OCI-LY1 (cell line): Measurements from ENCODE around the gene GRK5.
"Not testable (repeated sequence)": the region's sequence is repeated elsewhere in the genome, so short reads cannot be mapped to it uniquely, and the experiment has no call there.

ENCODE experiments used
- H2AFZ ChIP-seq: fragments of 200-600 bp; sonication (generic), shearing (Covaris generic); 2 replicates; pipeline ENCODE4 v1.6.0; 2014; ENCODE audit warnings: antibody characterized with exemption, mild to moderate bottlenecking, low read length
- H3F3A ChIP-seq: fragments of 200-600 bp; sonication (generic), shearing (Covaris generic); 2 replicates; pipeline ENCODE4 v1.6.0; 2014; ENCODE audit warnings: mild to moderate bottlenecking, antibody characterized with exemption, low read length, moderate library complexity; ENCODE audit not compliant: insufficient read depth
- H3K27ac ChIP-seq: fragments of 200-600 bp; sonication (generic); 2 replicates; pipeline ENCODE4 v1.5.1; 2014; ENCODE audit warnings: low read length, mixed run types, mild to moderate bottlenecking, low read depth; ENCODE audit not compliant: poor library complexity, severe bottlenecking
- H3K27me3 ChIP-seq: fragments of 200-600 bp; sonication (generic); 2 replicates; pipeline ENCODE4 v1.6.0; 2014; ENCODE audit warnings: antibody characterized with exemption, mild to moderate bottlenecking, low read length, moderate library complexity; ENCODE audit not compliant: insufficient read depth
- H3K36me3 ChIP-seq: fragments of 200-600 bp; sonication (generic); 2 replicates; pipeline ENCODE4 v1.6.1; 2014; ENCODE audit warnings: mild to moderate bottlenecking, antibody characterized with exemption, low read length, moderate library complexity, mixed read lengths; ENCODE audit not compliant: insufficient read depth
- H3K4me1 ChIP-seq: fragments of 200-600 bp; sonication (generic); 2 replicates; pipeline ENCODE4 v1.5.1; 2014; ENCODE audit warnings: mild to moderate bottlenecking, low read length, moderate library complexity; ENCODE audit not compliant: insufficient read depth, severe bottlenecking
- H3K4me2 ChIP-seq: fragments of 200-600 bp; sonication (generic), shearing (Covaris generic); 2 replicates; pipeline ENCODE4 v1.6.1; 2014; ENCODE audit warnings: low read length
- H3K4me3 ChIP-seq: fragments of 200-600 bp; sonication (generic); 2 replicates; pipeline ENCODE4 v1.5.1; 2014; ENCODE audit warnings: low read length, low read depth, mild to moderate bottlenecking, mixed read lengths; ENCODE audit not compliant: poor library complexity, severe bottlenecking
- H3K79me2 ChIP-seq: fragments of 200-600 bp; shearing (Covaris generic); 2 replicates; pipeline ENCODE4 v1.6.1; 2016; ENCODE audit warnings: mixed run types, low read length, mixed read lengths; ENCODE audit not compliant: insufficient read depth
- H3K9ac ChIP-seq: fragments of 200-600 bp; sonication (generic), shearing (Covaris generic); 2 replicates; pipeline ENCODE4 v1.6.1; 2014; ENCODE audit warnings: mild to moderate bottlenecking, low read length, mixed read lengths
- H3K9me2 ChIP-seq: fragments of 200-600 bp; sonication (generic), shearing (Covaris generic); 2 replicates; pipeline ENCODE4 v1.6.1; 2014; ENCODE audit warnings: low read depth, mild to moderate bottlenecking, low read length, mixed read lengths
- H3K9me3 ChIP-seq: fragments of 200-600 bp; shearing (Covaris generic); 2 replicates; pipeline ENCODE4 v1.6.1; 2014; ENCODE audit warnings: low read length, mixed read lengths
- H4K20me1 ChIP-seq: fragments of 200-600 bp; sonication (generic), shearing (Covaris generic); 2 replicates; pipeline ENCODE4 v1.6.0; 2016; ENCODE audit warnings: mild to moderate bottlenecking, low read length; ENCODE audit not compliant: insufficient read depth
- CTCF ChIP-seq: fragments of 200-600 bp; sonication (generic), shearing (Covaris generic); IDR thresholded peaks from 2 replicates; pipeline ENCODE4 v1.5.1; 2017; ENCODE audit warnings: mild to moderate bottlenecking, antibody characterized with exemption, low read length, moderate library complexity, mixed read lengths
- EZH2 ChIP-seq: fragments of 200-600 bp; sonication (generic), shearing (Covaris generic); IDR thresholded peaks from 2 replicates; pipeline ENCODE4 v1.8.0; 2017; ENCODE audit warnings: borderline replicate concordance, mixed run types, mild to moderate bottlenecking, antibody characterized with exemption, low read length, moderate library complexity, mixed read lengths

GRK5 gene

GRCh38 chr10:119176166-119176565 is 31.2 kb upstream of the GRK5 start:
- H3F3A ChIP-seq, result no peaks in the 10 kb centered on the region
- H3K27me3 ChIP-seq, result no peaks in the 10 kb centered on the region
- peaks cover 52% of the 10 kb centered on the region for H3K36me3 ChIP-seq
- no peak overlapping the region for H3K9ac ChIP-seq
- no peak overlapping the region for H3K27ac ChIP-seq
- no peaks in the 10 kb centered on the region for H3K9me2 ChIP-seq
- no peaks in the 10 kb centered on the region for H3K9me3 ChIP-seq
- peaks cover 23% of the 10 kb centered on the region for H3K4me1 ChIP-seq
- H3K4me3 ChIP-seq, result no peak overlapping the region
- no peak overlapping the region for H2AFZ ChIP-seq
- H3K79me2 ChIP-seq, result peaks cover 24% of the 10 kb centered on the region
- H3K4me2 ChIP-seq, result no peak overlapping the region; the same call in 1 of the 2 replicates
- TF ChIP-seq EZH2, result no peak
- TF ChIP-seq CTCF, result no peak
- no peaks in the 10 kb centered on the region for H4K20me1 ChIP-seq

- peak overlapping the region; percentile 61 for H3K4me2 ChIP-seq
- H3K36me3 ChIP-seq, result peaks cover 38% of the 10 kb centered on the region
- peak overlapping the region; percentile 62 for H3K27ac ChIP-seq
- no peak for TF ChIP-seq EZH2
- no peak for TF ChIP-seq CTCF
- H2AFZ ChIP-seq, result no peak overlapping the region
- H3K9me3 ChIP-seq, result no peaks in the 10 kb centered on the region
- no peaks in the 10 kb centered on the region for H3K9me2 ChIP-seq
- peaks cover 24% of the 10 kb centered on the region for H3K79me2 ChIP-seq
- no peaks in the 10 kb centered on the region for H3F3A ChIP-seq
- peaks cover 23% of the 10 kb centered on the region for H3K4me1 ChIP-seq
- peak overlapping the region; percentile 91 for H3K9ac ChIP-seq
- peak overlapping the region; percentile 86 for H3K4me3 ChIP-seq
- no peaks in the 10 kb centered on the region for H3K27me3 ChIP-seq
- H4K20me1 ChIP-seq, result no peaks in the 10 kb centered on the region
Observed at GRCh38 chr10:119177708-119178371, 29.5 kb upstream of the GRK5 start.

- Histone ChIP-seq H3K4me2 (peak within 1 kb of the TSS; percentile 61), H2AFZ (peak within 1 kb of the TSS; percentile 72), H3K36me3 (peaks cover 33% of the 10 kb centered on the region), H3K9me3 (no peaks in the 10 kb centered on the region), H3K4me1 (peaks cover 23% of the 10 kb centered on the region), H4K20me1 (no peaks in the 10 kb centered on the region), H3K27me3 (no peaks in the 10 kb centered on the region), H3K79me2 (peaks cover 24% of the 10 kb centered on the region), H3K9me2 (no peaks in the 10 kb centered on the region), H3K27ac (peak within 1 kb of the TSS; percentile 62), H3K9ac (peak within 1 kb of the TSS; percentile 91), H3F3A (no peaks in the 10 kb centered on the region), H3K4me3 (peak within 1 kb of the TSS; percentile 86)
- TF ChIP-seq EZH2 (no peak), CTCF (no peak; the same call in 1 of the 2 replicates)
Observed at GRCh38 chr10:119178372-119179119, 28.8 kb upstream of the GRK5 start, which contains the start of gene PRDX3. TSS of gene PRDX3 (minus strand) at chr10:119178812. CDS start at chr10:119178790, 22 bp downstream.

GRCh38 chr10:119180850-119181400 is 26.4 kb upstream of the GRK5 start:
- not testable (repeated sequence) for H4K20me1 ChIP-seq, H3K27ac ChIP-seq, H3K9me3 ChIP-seq, H3K4me2 ChIP-seq, H3K4me3 ChIP-seq, H3K27me3 ChIP-seq, H3F3A ChIP-seq, H2AFZ ChIP-seq, H3K9me2 ChIP-seq, H3K9ac ChIP-seq
- peaks cover 20% of the 10 kb centered on the region for H3K4me1 ChIP-seq
- peaks cover 14% of the 10 kb centered on the region; the same call in 1 of the 2 replicates for H3K36me3 ChIP-seq
- H3K79me2 ChIP-seq, result peaks cover 24% of the 10 kb centered on the region
